K562 (cell line): Measurements from ENCODE around the gene JPT1. TPM values are rescaled to one million over a fixed set of nuclear protein-coding genes. Genes with fewer than 3 reads are reported as not detected.

Experiments used
- ATF1 ChIP-seq, 2 experiments: fragments of 450-650 bp in 1 of 2; IDR thresholded peaks; 2 replicates each; pipeline ENCODE4 v1.6.1; 2016; ENCODE audit warnings: missing compliant biosample characterization in 1 of 2, missing genetic modification characterization in 1 of 2
- BDP1 ChIP-seq: IDR thresholded peaks from 3 replicates; pipeline ENCODE4 v1.6.1; 2011; ENCODE audit not compliant: insufficient read length, insufficient read depth
- CEBPG ChIP-seq, 3 experiments: fragments of 200-800 bp in 1 of 3; sonication (Bioruptor generic) in 1 of 3; sonication (generic) in 1 of 3; formaldehyde crosslinking in 1 of 3; IDR thresholded peaks in 2 of 3; conservative IDR thresholded peaks in 1 of 3; 2 replicates each; pipeline versions ENCODE4 v1.6.1 to v1.8.0; 2016 to 2022; ENCODE audit warnings: missing compliant biosample characterization in 2 of 3, missing genetic modification characterization in 2 of 3, mild to moderate bottlenecking in 1 of 3, missing genetic modification reagents in 1 of 3
- CHCHD3 ChIP-seq: fragments of 250-450 bp; sonication (Bioruptor Pico); IDR thresholded peaks from 2 replicates; pipeline ENCODE4 v2.1.2; 2022; ENCODE audit warnings: mild to moderate bottlenecking
- E2F5 ChIP-seq: sonication (generic); formaldehyde crosslinking; IDR thresholded peaks from 2 replicates; pipeline ENCODE4 v1.8.0; 2022; ENCODE audit warnings: mild to moderate bottlenecking, missing genetic modification reagents
- GABPA ChIP-seq: fragments of 200-800 bp; sonication (Bioruptor generic); conservative IDR thresholded peaks from 2 replicates; pipeline ENCODE4 v1.6.1; 2016; ENCODE audit warnings: low read depth, missing genetic modification characterization, missing compliant biosample characterization
- GABPB2 ChIP-seq: fragments of 250-450 bp; sonication (Bioruptor Pico); conservative IDR thresholded peaks from 2 replicates; pipeline ENCODE4 v1.5.1; 2021; ENCODE audit warnings: mild to moderate bottlenecking
- ID3 ChIP-seq, 2 experiments: fragments of 250-450 bp in 1 of 2; fragments of 450-650 bp in 1 of 2; sonication (Bioruptor Pico) in 1 of 2; IDR thresholded peaks; 2 replicates each; pipeline versions ENCODE4 v1.6.1 to v1.8.0; 2016 to 2021; ENCODE audit warnings: mild to moderate bottlenecking in 2 of 2, moderate library complexity in 2 of 2, missing compliant biosample characterization in 1 of 2, missing genetic modification characterization in 1 of 2
- JUN ChIP-seq, 2 experiments: sonication (generic) in 1 of 2; formaldehyde crosslinking in 1 of 2; IDR thresholded peaks; 2 replicates each; pipeline versions ENCODE4 v1.6.1 to v1.8.0; 2012 to 2022; ENCODE audit warnings: borderline replicate concordance in 2 of 2, mild to moderate bottlenecking in 2 of 2, improper control_type of control experiment in 1 of 2, low read depth in 1 of 2, low read length in 1 of 2, missing genetic modification reagents in 1 of 2
- PHTF2 ChIP-seq: fragments of 250-450 bp; sonication (Bioruptor Pico); IDR thresholded peaks from 2 replicates; pipeline ENCODE4 v1.5.0; 2021; ENCODE audit warnings: mild to moderate bottlenecking
- RUNX1 ChIP-seq: sonication (generic); IDR thresholded peaks from 2 replicates; pipeline ENCODE4 v1.6.1; 2016; ENCODE audit warnings: antibody characterized with exemption, low read depth
- SIRT6 ChIP-seq: IDR thresholded peaks from one replicate; pipeline ENCODE4 v1.6.1; 2012; ENCODE audit warnings: low read depth, mild to moderate bottlenecking, control low read depth, inconsistent platforms, low read length, moderate library complexity
- TAF1 ChIP-seq: IDR thresholded peaks from 2 replicates; pipeline ENCODE4 v1.6.1; 2011; ENCODE audit warnings: mild to moderate bottlenecking, low read length, moderate library complexity; ENCODE audit not compliant: insufficient read depth, control insufficient read depth, severe bottlenecking; ENCODE audit errors: extremely low read depth
- XRCC5 ChIP-seq: fragments of 200-400 bp; formaldehyde crosslinking; IDR thresholded peaks from 2 replicates; pipeline ENCODE4 v1.6.1; 2017; ENCODE audit warnings: low read depth, mild to moderate bottlenecking, low read length
- ZNF551 ChIP-seq: fragments of 250-450 bp; sonication (Bioruptor Pico); IDR thresholded peaks from 2 replicates; pipeline ENCODE4 v1.5.0; 2021; ENCODE audit warnings: mild to moderate bottlenecking, moderate library complexity
- polyA plus RNA-seq, 8 experiments: library from polyadenylated mRNA; depleted of rRNA in 4 of 8; stranded (reverse) in 5 of 8; unstranded in 3 of 8; fragments of >200 nt; fragmentation: Nextera tagmentation in 2 of 8; fragmentation: Illumina TruSeq in 1 of 8; extraction: Ambion mirVana in 2 of 8; extraction: Trizol in 1 of 8; gene quantifications; 2 replicates each; pipeline versions ENCODE4 v1.2.1 to v1.2.3, GENCODE V29; 2011 to 2014; ENCODE audit warnings: inconsistent platforms in 1 of 8, missing spikeins in 1 of 8
- total RNA-seq, 7 experiments: library from RNA; depleted of rRNA in 6 of 7; stranded (reverse); fragments of >200 nt in 6 of 7; fragmentation: Illumina TruSeq in 2 of 7; extraction: Trizol in 2 of 7; gene quantifications; 2 replicates each; pipeline versions ENCODE4 v1.2.1 to v1.2.3, GENCODE V29; 2011 to 2021; ENCODE audit warnings: low replicate concordance in 1 of 7
- TF ChIP-seq, protein P1 (sequence below): sonication (generic); formaldehyde crosslinking; IDR thresholded peaks from 2 replicates; pipeline ENCODE4 v1.8.0; 2022; ENCODE audit warnings: mild to moderate bottlenecking, low read depth, missing genetic modification reagents
- TF ChIP-seq, protein P2 (sequence below): fragments of 450-650 bp; conservative IDR thresholded peaks from 2 replicates; pipeline ENCODE4 v1.6.1; 2016; ENCODE audit warnings: missing genetic modification characterization, low read depth, mild to moderate bottlenecking, control low read depth, missing compliant biosample characterization
- TF ChIP-seq, protein P3 (sequence below), 2 experiments: fragments of 450-650 bp in 1 of 2; sonication (generic) in 1 of 2; formaldehyde crosslinking in 1 of 2; IDR thresholded peaks in 1 of 2; conservative IDR thresholded peaks in 1 of 2; 2 replicates each; pipeline versions ENCODE4 v1.6.1 to v1.8.1; 2016 to 2023; ENCODE audit warnings: mild to moderate bottlenecking in 2 of 2, moderate library complexity in 2 of 2, inconsistent platforms in 1 of 2, missing genetic modification reagents in 1 of 2
- TF ChIP-seq, protein P4 (sequence below): fragments of 450-650 bp; formaldehyde crosslinking; IDR thresholded peaks from 2 replicates; pipeline ENCODE4 v1.4.0; 2022; ENCODE audit warnings: missing genetic modification characterization

The JPT1 gene
- total and polyA plus RNA-seq, 9 of the 15 experiments (the other 6 are each of a cell fraction or from before 2014, with no cell fraction given), result 56.7 to 292 (median 144) TPM

DNA sequence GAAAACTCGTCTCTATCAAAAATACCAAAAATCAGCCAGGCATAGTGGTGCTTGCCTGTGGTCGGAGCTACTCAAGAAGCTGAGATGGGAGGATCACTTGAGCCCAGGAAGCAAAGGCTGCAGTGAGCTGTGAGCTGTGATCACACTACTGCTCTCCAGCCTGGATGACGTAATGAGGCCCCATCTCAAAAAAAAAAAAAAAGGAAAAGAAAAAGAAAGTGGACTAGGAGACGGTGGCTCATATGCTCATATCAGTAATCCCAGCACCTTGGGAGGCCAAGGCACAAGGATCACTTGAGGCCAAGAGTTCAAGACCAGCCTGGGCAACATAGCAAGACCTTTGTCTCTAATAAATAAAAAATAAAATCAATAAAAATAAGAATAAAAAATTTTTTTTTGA is 37.3 kb upstream of the JPT1 start (continued):
- TF ChIP-seq, protein P1, sequence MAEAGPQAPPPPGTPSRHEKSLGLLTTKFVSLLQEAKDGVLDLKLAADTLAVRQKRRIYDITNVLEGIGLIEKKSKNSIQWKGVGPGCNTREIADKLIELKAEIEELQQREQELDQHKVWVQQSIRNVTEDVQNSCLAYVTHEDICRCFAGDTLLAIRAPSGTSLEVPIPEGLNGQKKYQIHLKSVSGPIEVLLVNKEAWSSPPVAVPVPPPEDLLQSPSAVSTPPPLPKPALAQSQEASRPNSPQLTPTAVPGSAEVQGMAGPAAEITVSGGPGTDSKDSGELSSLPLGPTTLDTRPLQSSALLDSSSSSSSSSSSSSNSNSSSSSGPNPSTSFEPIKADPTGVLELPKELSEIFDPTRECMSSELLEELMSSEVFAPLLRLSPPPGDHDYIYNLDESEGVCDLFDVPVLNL (CRISPR knock-in tag), result no peak
- TF ChIP-seq BDP1 (no peak), ATF1 (CRISPR knock-in tag; IDR thresholded peaks at IDR 0.05) (no peak), ATF1 (tag; IDR thresholded peaks at IDR 0.05) (peak; percentile 75), E2F5 (CRISPR knock-in tag) (no peak), JUN (IDR thresholded peaks at IDR 0.05; ENCODE audit: borderline replicate concordance, low read depth, low read length) (peak; percentile 73), JUN (CRISPR knock-in tag; IDR thresholded peaks at IDR 0.05; ENCODE audit: borderline replicate concordance) (no peak), GABPB2 (no peak), XRCC5 (no peak), CHCHD3 (no peak), SIRT6 (no peak), CEBPG (CRISPR knock-in tag; IDR thresholded peaks at IDR 0.05) (peak; percentile 54; the same call in 1 of the 2 replicates), CEBPG (tag; conservative IDR thresholded peaks at IDR 0.05 in 1 of 2, IDR thresholded peaks at IDR 0.05 in 1 of 2) (peak in 1 of 2 experiments; percentile 86; a peak in 2 of 4 replicates), GABPA (no peak), ZNF551 (CRISPR knock-in tag) (no peak), RUNX1 (no peak), TAF1 (no peak), PHTF2 (no peak), ID3 (CRISPR knock-in tag; IDR thresholded peaks at IDR 0.05) (no peak), ID3 (tag; IDR thresholded peaks at IDR 0.05) (no peak)
- TF ChIP-seq, protein P2, sequence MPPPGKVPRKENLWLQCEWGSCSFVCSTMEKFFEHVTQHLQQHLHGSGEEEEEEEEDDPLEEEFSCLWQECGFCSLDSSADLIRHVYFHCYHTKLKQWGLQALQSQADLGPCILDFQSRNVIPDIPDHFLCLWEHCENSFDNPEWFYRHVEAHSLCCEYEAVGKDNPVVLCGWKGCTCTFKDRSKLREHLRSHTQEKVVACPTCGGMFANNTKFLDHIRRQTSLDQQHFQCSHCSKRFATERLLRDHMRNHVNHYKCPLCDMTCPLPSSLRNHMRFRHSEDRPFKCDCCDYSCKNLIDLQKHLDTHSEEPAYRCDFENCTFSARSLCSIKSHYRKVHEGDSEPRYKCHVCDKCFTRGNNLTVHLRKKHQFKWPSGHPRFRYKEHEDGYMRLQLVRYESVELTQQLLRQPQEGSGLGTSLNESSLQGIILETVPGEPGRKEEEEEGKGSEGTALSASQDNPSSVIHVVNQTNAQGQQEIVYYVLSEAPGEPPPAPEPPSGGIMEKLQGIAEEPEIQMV, result no peak
- TF ChIP-seq, protein P3, sequence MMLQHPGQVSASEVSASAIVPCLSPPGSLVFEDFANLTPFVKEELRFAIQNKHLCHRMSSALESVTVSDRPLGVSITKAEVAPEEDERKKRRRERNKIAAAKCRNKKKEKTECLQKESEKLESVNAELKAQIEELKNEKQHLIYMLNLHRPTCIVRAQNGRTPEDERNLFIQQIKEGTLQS (IDR thresholded peaks at IDR 0.05), result peak; percentile 95
- TF ChIP-seq, protein P3 (CRISPR knock-in tag; conservative IDR thresholded peaks at IDR 0.05), result no peak
- TF ChIP-seq, protein P4, sequence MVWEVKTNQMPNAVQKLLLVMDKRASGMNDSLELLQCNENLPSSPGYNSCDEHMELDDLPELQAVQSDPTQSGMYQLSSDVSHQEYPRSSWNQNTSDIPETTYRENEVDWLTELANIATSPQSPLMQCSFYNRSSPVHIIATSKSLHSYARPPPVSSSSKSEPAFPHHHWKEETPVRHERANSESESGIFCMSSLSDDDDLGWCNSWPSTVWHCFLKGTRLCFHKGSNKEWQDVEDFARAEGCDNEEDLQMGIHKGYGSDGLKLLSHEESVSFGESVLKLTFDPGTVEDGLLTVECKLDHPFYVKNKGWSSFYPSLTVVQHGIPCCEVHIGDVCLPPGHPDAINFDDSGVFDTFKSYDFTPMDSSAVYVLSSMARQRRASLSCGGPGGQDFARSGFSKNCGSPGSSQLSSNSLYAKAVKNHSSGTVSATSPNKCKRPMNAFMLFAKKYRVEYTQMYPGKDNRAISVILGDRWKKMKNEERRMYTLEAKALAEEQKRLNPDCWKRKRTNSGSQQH (CRISPR knock-in tag), result no peak
